WTC11 (cell line): ENCODE data around the gene COBL.

Experiments used
- CTCF ChIP-seq: fragments of 200-600 bp; IDR thresholded peaks from 2 replicates; pipeline ENCODE4 v1.8.0; 2022; ENCODE audit warnings: antibody characterized with exemption
- FOXJ3 ChIP-seq: sonication (generic); formaldehyde crosslinking; IDR thresholded peaks from 2 replicates; pipeline ENCODE4 v1.9.0; 2021; ENCODE audit warnings: missing genetic modification reagents, mild to moderate bottlenecking, borderline replicate concordance
- JUN ChIP-seq: sonication (generic); formaldehyde crosslinking; IDR thresholded peaks from 2 replicates; pipeline ENCODE4 v1.8.0; 2023; ENCODE audit warnings: mild to moderate bottlenecking, missing genetic modification reagents
- SP1 ChIP-seq: sonication (generic); formaldehyde crosslinking; conservative IDR thresholded peaks from 2 replicates; pipeline ENCODE4 v1.8.1; 2022; ENCODE audit warnings: missing genetic modification reagents
- TP53 ChIP-seq: sonication (generic); formaldehyde crosslinking; IDR thresholded peaks from 2 replicates; pipeline ENCODE4 v1.8.1; 2023; ENCODE audit warnings: mild to moderate bottlenecking, missing genetic modification reagents
- ZNF121 ChIP-seq: sonication (generic); formaldehyde crosslinking; IDR thresholded peaks from 2 replicates; pipeline ENCODE4 v1.8.0; 2023; ENCODE audit warnings: missing genetic modification reagents
- ZNF512 ChIP-seq: sonication (generic); formaldehyde crosslinking; IDR thresholded peaks from 2 replicates; pipeline ENCODE4 v1.8.1; 2022; ENCODE audit warnings: missing genetic modification reagents, borderline replicate concordance
- ZNF671 ChIP-seq: fragments of 250-450 bp; sonication (Bioruptor Pico); IDR thresholded peaks from 2 replicates; pipeline ENCODE4 v1.8.0; 2021; ENCODE audit warnings: mild to moderate bottlenecking

GRCh38 chr7:51228386-51228958, 88.1 kb downstream of the COBL start:
- no peak for TF ChIP-seq CTCF
- TF ChIP-seq ZNF512 (CRISPR knock-in tag), result no peak
- no peak for TF ChIP-seq SP1 (CRISPR knock-in tag)
- TF ChIP-seq FOXJ3 (CRISPR knock-in tag), result no peak
- TF ChIP-seq TP53, result no peak
- no peak for TF ChIP-seq ZNF121 (CRISPR knock-in tag)
- TF ChIP-seq ZNF671 (CRISPR knock-in tag), result no peak
- TF ChIP-seq JUN (CRISPR knock-in tag), result no peak
